ENCODE measurements around the gene KCNIP1. TPM values are rescaled to one million over a fixed set of nuclear protein-coding genes. Genes with fewer than 3 reads are reported as not detected.

KCNIP1 gene
- total RNA-seq, 1 experiment from 2014 or later, result not detected

DNA sequence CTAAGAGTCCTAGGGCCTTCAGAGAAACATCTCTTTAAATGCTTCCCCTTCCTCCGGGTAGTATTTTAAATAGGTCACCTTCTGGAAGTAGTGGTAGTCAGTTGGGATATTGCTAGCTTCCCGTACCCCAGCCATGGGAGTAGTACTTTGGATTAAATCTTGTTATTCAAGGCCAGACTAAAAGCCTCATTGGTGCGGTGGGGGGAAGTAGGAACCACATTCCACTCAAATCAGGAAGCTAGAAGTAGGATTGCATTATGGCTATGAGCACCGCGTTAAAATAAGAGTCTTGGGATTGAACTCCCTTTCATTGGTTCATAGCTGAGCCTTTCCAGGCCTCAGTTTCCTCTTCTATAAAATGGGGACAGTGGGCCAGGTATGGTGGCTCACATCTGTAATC, 6.7 kb downstream of the KCNIP1 start:
- ATAC-seq, result no peak
- POLR2A ChIA-PET, result no interaction called here
- no TSS peak for BruUV-seq (replicated peaks)

DNA sequence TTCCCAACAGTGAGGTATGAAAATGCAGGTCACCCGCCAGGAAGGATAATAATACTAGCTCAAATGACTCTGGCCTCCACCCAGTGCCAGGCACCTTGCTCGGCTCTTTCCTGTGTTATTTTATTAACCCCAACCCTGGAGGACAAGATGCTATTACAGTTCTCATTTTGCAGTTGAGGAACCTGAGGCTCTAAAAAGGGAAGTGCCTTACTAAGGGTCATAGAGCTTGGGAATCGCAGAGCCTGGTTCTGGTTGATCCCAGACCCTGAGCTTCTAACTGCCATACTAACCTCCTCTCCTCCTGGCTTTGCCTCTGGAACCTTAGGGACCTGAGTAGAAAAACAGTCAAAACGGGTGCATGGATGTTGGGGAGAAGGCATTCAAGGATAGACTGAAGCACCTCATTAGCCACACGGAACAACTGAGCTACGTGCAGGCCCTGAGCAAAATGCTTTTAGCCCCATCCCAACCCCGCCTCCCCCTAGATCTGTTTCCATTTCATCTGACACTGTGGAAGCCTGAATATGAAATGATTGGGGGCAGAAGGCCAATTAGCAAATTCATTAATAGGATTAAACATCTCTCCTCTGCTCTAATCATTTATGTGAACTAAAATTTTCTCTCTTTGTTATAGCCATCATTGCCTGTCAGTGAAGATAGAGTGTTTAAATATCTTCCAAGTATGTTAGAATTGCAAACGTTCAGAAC, 7.9 kb downstream of the KCNIP1 start:
- TF ChIP-seq, protein P1, sequence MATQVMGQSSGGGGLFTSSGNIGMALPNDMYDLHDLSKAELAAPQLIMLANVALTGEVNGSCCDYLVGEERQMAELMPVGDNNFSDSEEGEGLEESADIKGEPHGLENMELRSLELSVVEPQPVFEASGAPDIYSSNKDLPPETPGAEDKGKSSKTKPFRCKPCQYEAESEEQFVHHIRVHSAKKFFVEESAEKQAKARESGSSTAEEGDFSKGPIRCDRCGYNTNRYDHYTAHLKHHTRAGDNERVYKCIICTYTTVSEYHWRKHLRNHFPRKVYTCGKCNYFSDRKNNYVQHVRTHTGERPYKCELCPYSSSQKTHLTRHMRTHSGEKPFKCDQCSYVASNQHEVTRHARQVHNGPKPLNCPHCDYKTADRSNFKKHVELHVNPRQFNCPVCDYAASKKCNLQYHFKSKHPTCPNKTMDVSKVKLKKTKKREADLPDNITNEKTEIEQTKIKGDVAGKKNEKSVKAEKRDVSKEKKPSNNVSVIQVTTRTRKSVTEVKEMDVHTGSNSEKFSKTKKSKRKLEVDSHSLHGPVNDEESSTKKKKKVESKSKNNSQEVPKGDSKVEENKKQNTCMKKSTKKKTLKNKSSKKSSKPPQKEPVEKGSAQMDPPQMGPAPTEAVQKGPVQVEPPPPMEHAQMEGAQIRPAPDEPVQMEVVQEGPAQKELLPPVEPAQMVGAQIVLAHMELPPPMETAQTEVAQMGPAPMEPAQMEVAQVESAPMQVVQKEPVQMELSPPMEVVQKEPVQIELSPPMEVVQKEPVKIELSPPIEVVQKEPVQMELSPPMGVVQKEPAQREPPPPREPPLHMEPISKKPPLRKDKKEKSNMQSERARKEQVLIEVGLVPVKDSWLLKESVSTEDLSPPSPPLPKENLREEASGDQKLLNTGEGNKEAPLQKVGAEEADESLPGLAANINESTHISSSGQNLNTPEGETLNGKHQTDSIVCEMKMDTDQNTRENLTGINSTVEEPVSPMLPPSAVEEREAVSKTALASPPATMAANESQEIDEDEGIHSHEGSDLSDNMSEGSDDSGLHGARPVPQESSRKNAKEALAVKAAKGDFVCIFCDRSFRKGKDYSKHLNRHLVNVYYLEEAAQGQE (IDR thresholded peaks at IDR 0.05; ENCODE audit: insufficient read depth in 1 of 2, low read depth in 2 of 2, low read length in 1 of 2), result no peak
- no peak for TF ChIP-seq SIN3A (IDR thresholded peaks at IDR 0.05; ENCODE audit: borderline replicate concordance, insufficient read depth, low read depth, low read length)
- TF ChIP-seq TCF7L2 (IDR thresholded peaks at IDR 0.05; ENCODE audit: low read depth, low read length), result no peak
- no peak for TF ChIP-seq POLR2AphosphoS5 (IDR thresholded peaks at IDR 0.05; ENCODE audit: low read depth, low read length)
- TF ChIP-seq, protein P2, sequence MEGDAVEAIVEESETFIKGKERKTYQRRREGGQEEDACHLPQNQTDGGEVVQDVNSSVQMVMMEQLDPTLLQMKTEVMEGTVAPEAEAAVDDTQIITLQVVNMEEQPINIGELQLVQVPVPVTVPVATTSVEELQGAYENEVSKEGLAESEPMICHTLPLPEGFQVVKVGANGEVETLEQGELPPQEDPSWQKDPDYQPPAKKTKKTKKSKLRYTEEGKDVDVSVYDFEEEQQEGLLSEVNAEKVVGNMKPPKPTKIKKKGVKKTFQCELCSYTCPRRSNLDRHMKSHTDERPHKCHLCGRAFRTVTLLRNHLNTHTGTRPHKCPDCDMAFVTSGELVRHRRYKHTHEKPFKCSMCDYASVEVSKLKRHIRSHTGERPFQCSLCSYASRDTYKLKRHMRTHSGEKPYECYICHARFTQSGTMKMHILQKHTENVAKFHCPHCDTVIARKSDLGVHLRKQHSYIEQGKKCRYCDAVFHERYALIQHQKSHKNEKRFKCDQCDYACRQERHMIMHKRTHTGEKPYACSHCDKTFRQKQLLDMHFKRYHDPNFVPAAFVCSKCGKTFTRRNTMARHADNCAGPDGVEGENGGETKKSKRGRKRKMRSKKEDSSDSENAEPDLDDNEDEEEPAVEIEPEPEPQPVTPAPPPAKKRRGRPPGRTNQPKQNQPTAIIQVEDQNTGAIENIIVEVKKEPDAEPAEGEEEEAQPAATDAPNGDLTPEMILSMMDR (IDR thresholded peaks at IDR 0.05), result no peak
- intact Hi-C loops (cut with micrococcal nuclease; ENCODE audit: unreplicated experiment), result no loop called here
- peaks cover 12% of the 10 kb centered on the region for H3K27me3 ChIP-seq (ENCODE audit: control insufficient read depth, insufficient read depth, low read length)
- DNase-seq (ENCODE audit: low read depth, low spot score) (no peak), ATAC-seq (no peak)
- ChIA-PET CTCF (interaction anchor here (0.5 kb wide), 1 partner anchor 1256 kb away, joined by 3 read pairs; no protein-coding TSS in a partner anchor), POLR2A (no interaction called here)
- no peak overlapping the region for H3K4me3 ChIP-seq (ENCODE audit: low read depth in 2 of 2, low read length in 2 of 2)
- in situ Hi-C loops (cut with HindIII; ENCODE audit: low pct_unique_long_range_greater_than_20kb, low sequenced_read_pairs), result no loop called here
- no peaks in the 10 kb centered on the region for H3K36me3 ChIP-seq (ENCODE audit: control insufficient read depth, insufficient read depth, low read length)
- no peaks in the 10 kb centered on the region for H3K4me1 ChIP-seq (ENCODE audit: control insufficient read depth, insufficient read depth, low read length)
- no TSS peak for BruUV-seq (replicated peaks)
- H3K27ac ChIP-seq (ENCODE audit: low read length), result no peak overlapping the region
- H3K9me3 ChIP-seq (ENCODE audit: control insufficient read depth, insufficient read depth, low read depth, low read length), result no peaks in the 10 kb centered on the region

More for the DNA sequence above, 6.7 kb downstream of the KCNIP1 start:
- no peak overlapping the region for H3K4me3 ChIP-seq (ENCODE audit: low read depth in 2 of 2, low read length in 2 of 2)
- no peak for DNase-seq (ENCODE audit: low read depth, low spot score)
- H3K9me3 ChIP-seq (ENCODE audit: control insufficient read depth, insufficient read depth, low read depth, low read length), result no peaks in the 10 kb centered on the region
- TF ChIP-seq POLR2AphosphoS5 (IDR thresholded peaks at IDR 0.05; ENCODE audit: low read depth, low read length) (no peak), SIN3A (IDR thresholded peaks at IDR 0.05; ENCODE audit: borderline replicate concordance, insufficient read depth, low read depth, low read length) (no peak), TCF7L2 (IDR thresholded peaks at IDR 0.05; ENCODE audit: low read depth, low read length) (no peak)
- TF ChIP-seq, protein P1 (IDR thresholded peaks at IDR 0.05; ENCODE audit: insufficient read depth in 1 of 2, low read depth in 2 of 2, low read length in 1 of 2), result no peak
- TF ChIP-seq, protein P2 (IDR thresholded peaks at IDR 0.05), result no peak
- H3K27ac ChIP-seq (ENCODE audit: low read length), result no peak overlapping the region
- in situ Hi-C loops (cut with HindIII; ENCODE audit: low pct_unique_long_range_greater_than_20kb, low sequenced_read_pairs) (no loop called here), intact Hi-C loops (cut with micrococcal nuclease; ENCODE audit: unreplicated experiment) (no loop called here)
- peaks cover 12% of the 10 kb centered on the region for H3K27me3 ChIP-seq (ENCODE audit: control insufficient read depth, insufficient read depth, low read length)
- CTCF ChIA-PET, result no interaction called here
- no peaks in the 10 kb centered on the region for H3K4me1 ChIP-seq (ENCODE audit: control insufficient read depth, insufficient read depth, low read length)
- H3K36me3 ChIP-seq (ENCODE audit: control insufficient read depth, insufficient read depth, low read length), result no peaks in the 10 kb centered on the region

Measured in Panc1 (cell line).